Cerebellar nuclear complex (tissue), 1 donor: ENCODE data around the gene FCAMR.

Experiments
- DNase-seq, 2 experiments: peaks; one replicate each; lab custom pipeline; 2025; lab: John Stamatoyannopoulos, UW

FCAMR gene

DNA sequence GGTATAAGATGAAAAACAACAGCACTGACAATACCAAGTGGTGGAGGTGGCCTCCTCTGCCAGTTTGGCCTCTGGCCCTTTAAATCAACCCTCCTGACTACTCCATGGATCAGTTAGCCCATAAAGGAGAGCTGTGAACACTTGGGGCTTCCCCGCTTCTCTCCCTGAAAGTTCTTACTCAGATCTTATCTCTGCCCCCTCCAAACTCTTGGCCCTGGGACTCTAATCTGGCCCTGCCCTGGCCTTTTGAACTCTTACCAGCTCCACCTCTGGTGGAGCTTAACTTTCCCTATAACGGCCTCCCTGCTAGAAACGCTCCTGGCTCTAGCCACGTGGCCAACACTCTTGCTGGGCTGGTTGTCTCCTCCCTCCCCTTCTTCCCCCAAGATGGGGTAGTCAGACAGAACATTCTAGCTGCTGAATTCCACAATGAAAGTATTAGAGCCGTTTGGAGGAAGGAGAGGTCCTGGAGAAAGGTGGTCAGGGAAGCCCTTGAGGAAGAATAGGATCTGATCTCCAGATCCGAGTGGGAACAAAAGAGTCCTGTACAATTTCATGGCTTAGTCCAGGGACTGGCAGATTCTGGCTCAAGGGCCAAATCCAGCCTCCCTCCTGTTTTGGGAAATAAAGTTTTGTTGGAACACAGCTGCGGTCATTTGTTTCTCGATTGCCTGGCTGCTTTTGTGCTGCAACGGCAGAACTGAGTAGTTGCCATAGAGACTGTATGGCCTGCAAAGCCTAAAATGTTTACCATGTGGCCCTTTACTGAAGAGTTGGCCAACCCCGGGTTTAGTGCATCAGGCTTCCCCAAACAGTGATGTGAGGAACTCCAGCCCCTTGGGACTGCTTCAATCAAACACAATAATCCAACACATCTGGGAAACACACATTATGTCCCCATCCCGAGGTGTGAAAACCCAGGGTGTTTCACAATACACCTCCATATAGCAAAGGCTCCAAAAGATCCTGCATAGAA, 14.5 kb downstream of the FCAMR start:
- DNase-seq: no peak

DNA sequence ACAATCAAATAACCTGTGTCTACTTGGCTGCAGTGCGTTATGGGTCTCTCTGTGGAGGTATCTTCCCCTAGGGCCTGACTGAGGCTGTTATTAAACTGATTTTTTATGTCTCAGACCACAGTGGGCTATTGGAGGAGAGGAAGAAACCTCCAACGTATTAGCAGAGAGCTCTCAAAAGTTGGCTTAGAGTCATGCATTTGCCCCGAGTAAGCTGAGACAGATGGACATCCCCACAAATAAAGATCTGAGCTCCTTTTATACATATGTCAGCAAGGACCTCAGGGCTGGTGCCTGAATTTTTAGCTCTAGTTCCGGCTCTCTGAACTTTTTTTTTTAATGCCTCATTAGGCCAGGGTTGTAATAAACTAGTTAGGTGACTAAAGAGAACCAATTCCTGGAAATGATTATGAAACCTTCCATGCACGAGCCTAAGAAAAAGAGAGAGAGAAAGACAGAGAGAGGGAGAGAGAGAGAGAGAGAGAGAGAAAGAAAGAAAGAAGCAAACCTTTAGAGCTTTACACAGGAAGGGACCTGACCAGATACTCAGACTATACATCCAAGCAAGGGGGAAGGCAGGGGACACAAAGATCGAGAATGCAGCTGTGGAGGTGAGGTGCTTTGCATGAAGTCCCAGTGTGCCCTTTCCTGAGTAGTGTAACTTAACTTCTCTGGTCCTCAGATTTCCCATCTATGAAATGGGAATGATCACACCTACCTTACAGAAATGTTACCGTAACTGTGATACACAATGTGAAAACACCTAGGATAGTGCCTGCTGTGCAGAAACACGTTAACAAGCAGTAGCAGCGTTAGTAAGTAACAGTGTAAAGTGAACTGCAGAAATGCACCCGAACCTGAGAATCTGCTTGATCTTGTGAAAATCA, 15.6 kb downstream of the FCAMR start:
- DNase-seq: no peak

DNA sequence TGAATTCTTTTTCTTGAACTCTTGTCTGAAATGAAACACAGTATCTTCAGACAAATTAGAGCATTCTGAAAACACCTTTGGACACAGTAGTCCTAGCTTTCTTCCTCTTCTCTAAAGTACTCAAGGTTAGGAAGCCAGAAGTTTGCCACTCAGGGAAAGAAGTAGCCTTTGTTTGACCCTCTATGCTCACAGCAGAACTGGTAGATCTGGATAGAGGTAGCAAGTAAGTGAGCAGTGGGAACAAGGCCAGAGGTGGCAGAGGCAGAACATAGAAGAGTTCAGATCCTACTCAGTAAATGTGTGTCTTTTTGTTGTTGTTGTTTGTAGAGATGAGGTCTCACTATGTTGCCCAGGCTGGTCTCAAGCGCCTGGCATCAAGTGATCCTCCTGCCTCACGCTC, 16.6 kb downstream of the FCAMR start:
- DNase-seq: no peak

GRCh38 chr1:206953126-206953525, 17.1 kb downstream of the FCAMR start:
- no peak for DNase-seq

- no peak for DNase-seq
Observed at GRCh38 chr1:206952171-206952570, 18.1 kb downstream of the FCAMR start.

DNA sequence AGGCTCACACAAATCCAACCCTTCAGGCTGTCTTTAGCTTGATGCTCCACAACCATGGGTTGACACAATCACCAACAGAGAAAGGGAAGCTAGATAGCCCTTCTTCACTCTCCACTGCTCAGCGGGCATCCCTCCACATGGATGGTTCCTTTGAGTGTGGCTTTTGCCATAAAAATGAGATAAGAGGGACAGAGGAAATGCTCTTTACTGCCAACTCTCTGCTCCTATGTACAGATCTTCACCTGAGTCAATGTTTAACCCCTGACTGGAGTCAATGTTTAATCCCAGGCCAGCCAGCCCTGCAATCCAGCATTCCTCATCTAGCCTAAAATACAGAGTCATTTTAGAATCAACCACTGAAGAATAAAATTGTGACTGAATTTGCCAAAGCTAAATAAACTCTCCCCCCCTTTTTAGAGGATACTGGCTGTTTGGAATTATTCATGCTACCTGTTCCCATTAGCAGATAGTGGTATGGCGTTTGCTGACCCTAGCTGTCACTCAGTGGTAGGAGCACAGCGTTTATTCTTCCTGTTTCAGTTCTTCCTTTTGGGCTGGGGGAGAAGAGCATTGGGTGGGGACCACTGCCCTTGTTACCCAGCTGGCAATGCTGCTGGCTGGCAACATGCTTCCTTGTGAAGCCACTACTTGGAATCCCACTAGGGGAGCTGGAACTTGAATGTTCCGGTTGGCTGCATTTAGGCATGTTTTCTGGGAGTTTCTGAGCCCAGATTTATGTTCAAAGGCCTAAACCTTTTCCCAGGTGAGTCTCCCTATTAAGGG, 18.8 kb downstream of the FCAMR start:
- no peak for DNase-seq

DNA sequence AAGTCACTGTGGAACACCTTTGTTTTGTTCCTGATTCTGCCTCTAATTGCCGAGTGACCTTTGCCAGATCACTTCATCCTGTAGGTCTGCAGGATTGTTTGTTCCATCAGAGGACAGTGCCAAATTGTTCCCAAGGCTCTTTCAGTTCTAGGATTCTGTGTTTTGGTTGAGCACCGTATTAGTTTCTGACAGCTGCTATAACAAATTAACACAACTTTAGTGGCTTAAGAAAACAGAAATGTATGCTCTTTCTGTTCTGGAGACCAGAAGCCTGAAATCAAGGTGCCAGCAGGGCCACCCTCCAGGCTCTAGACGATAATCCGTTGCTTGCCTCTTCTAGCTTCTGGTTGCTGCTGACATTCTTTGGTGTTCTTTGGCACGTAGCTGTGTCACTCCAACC, 20.6 kb downstream of the FCAMR start:
- DNase-seq: no peak

GRCh38 chr1:206949208-206949607, 21.1 kb downstream of the FCAMR start:
- no peak for DNase-seq

DNA sequence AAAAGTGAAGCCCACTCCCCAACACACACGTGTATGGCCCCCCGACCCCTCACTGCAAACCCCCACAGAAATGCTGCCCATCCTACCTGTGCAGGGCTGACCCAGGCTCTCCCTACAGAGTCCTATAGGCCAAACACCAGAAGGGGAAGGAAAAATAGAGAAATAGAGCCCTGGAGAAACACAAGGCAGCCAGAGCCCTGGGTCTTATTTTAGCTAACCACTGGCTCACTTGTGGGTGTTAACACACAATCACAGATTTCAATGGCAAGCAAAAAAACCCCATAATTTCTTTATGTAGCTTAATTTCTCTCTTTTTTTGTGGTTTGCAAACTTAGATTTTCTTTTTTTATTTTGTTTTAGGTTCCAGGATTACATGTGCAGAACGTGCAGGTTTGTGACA, 23.0 kb downstream of the FCAMR start:
- no peak for DNase-seq

DNA sequence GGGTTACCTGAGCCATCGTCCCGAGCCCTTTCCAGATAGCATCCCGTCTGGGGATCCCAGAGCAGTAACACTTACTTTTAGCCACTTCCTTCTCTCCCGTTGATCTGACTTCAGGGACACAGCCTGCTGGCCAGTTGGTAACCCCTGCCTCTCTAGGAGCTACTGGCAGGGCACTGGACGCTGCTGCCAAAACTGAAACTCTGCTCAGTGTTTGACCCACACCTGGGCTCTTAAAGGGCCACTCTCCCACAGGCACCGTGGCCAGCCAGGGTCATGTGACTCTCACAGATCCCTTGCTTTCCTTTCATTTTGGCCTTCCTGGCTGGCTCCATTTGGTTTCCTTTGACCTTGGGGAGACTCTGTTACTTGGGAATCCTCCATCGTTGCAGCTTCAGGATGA, 24.0 kb downstream of the FCAMR start, which contains the start of gene PIGR:
Gene PIGR, minus strand, starts transcription at position 206 of the 400 bp plus-strand sequence. CDS start 5,935 bp downstream, outside the sequence.
- no peak for DNase-seq

DNA sequence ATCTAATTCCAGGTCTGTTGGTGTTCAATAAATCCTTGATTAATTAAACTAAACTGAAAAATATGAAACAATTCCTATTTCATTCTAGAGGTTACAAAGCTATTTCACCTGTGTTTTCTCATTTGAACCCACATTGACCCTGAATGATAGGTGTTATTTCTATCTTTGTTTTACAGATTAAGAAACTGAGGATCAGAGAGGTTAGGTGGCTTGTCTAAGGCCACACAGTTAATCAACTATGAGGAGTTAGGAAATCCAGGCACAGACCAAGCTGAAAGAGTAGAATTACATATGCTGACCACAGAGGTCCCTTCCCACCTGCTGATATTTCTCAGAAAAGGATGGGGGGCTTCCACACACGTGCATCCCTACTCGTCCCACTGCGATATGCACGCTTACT, 24.5 kb downstream of the FCAMR start:
- DNase-seq: no peak

GRCh38 chr1:206944703-206945102, 25.6 kb downstream of the FCAMR start:
- DNase-seq: no peak

DNA sequence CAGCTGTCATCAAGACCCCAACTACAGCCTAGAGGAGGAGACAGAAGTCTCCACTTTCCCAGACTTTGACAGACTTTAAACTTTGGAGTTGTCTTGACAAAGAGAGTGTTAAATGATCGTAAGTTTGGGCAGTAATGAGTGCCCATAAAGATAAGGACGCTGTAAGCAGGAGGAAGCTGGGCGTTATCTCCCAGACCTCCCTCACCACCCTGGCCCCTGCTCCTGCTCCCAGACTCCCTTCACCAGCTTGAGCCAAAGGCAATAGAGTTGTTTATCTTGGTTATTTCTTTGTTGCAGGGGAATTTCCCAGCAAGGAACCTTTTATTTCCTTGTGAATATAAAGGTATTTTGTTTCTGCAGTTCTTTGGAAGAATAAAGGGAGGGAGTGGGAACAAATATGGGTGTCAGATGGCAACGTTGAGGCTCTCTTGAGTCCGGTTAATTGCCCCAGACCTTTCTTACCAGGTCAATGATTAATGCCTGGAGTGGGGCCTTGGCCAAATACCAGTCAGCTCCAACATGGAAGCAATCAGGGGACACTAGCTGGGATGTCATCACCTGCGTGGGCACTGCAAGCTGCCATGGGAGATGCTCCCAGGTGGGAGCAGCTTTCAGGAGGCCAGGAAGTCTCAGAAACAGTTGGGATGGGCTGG, 28.4 kb downstream of the FCAMR start:
- DNase-seq: no peak

DNA sequence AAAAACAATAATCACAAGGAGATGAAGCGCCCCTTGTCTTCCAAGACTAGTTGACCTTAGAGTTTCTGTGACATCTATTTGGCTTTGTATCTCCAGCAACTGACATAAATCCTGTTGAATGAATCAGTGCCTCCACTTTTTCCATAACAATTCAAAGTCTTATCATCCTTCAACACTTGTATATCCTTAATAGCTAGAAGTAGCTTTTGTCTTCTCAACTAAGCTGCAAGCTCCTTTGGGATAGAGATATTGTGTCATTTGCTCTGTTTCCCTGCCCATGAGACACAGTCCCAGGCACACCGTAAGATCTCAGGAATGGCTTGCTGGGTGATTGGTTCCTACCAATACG, 29.7 kb downstream of the FCAMR start:
- no peak for DNase-seq

DNA sequence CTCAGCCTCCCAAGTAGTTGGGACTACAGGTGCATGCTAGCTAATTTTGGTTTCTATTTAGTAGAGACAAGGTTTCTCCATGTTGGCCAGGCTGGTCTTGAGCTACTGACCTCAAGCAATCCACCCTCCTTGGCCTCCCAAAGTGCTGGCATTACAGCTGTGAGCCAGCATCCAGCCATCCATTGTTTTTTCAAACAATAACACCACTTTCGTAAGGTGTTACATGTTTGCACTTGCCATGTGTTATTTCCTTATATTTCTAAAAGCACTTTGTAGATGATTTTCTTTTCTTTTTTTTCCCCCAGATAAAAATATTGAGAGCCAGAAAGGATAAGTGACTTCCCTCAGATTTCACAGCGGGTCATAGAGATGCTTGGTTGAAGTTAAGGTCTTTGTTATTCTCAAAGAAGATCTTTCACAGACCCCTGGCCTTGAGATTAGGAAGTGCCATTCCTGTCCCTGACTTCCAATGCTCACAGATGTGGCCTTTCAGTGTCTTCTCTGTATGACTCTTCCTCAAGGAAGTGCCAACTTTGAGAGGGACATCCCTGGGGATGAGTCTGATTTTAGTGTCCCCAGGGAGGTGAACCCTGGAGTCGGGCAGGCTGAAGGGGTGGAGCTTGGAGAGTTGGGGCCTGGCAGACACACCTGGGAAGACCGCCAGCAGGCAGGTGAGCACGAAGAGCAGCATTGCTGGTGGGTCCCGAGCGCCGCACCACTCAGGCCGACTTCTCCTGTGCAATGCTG, 30.2 kb downstream of the FCAMR start:
- no peak for DNase-seq

DNA sequence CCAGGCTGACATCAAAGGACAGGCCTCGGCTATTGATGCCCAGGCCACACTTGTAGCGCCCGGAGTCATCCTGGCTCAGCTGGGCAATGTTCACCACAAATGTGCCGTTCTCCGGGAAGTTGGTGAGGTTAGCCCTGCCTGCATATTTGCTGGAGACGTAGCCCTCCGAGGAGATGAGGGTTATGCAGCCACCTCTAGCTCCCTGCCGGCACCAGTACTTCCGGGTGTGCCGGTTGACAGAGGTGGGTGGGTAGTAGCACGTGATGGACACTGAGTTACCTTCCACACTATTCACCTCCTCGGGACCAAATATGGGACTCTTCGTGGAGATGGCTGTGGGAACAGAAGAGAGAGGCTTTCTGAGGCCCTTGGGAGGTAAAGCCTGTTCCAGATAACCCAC, 31.1 kb downstream of the FCAMR start:
- no peak for DNase-seq

GRCh38 chr1:206937425-206937824, 32.8 kb downstream of the FCAMR start:
- no peak for DNase-seq

DNA sequence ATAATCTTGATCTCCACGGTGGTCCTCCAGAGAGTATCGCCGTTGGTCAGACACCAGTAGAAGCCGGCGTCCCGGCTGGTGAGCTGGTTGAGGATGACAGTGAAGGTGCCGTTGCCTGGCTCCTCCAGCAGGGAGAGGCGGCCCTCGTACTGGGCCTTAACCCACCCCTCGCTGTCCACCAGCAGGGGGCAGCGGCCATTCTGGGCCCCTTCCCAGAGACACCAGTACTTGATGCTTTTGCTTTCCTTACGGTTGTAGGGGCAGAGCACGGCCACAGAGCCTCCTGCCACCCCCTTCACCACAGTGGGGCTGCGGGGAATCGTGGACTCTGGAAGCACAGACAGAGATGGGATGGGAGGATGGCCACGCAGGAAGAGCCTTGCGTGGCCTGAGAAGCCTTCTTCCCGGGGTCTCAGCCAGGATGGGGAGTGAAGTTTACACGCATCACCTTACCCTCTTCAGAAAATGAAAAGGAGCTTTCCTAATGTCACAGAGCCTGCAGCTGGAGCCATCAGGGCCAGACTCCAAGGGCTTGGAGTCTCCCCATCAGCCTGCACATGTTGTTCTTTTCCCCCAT, 34.7 kb downstream of the FCAMR start:
- DNase-seq: no peak

DNA sequence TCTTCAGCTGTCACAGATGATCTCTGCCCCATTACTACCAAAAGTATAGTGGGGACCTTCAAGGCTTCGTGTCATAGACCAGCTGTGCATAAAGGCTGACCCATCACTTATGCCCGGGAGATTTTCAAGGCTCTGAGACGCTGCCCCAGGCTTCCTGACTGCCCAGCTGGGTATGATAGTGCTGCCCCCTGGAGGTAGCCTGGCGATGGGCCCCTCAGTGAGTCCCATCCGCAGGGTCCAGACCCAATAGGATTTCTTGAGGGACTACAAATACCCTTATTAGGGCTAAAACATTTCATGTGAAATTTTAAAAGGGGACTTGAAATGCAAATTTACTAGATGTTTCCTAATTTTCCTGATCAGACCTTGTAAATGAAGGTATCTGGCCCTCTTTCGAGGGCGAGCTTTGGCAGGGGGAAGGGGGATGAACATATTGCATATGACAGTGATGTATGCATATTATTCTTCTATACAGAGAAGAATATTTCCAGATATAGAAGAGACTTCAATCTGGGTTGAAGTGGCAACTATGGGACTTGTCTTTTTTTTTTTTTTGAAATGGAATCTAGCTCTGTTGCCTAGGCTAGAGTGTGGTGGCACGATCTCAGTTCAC, 36.8 kb downstream of the FCAMR start:
- DNase-seq: no peak

GRCh38 chr1:206932177-206932576, 38.1 kb downstream of the FCAMR start:
- DNase-seq: no peak
